Measurements from ENCODE around the gene AKAP6.

AKAP6 gene

DNA sequence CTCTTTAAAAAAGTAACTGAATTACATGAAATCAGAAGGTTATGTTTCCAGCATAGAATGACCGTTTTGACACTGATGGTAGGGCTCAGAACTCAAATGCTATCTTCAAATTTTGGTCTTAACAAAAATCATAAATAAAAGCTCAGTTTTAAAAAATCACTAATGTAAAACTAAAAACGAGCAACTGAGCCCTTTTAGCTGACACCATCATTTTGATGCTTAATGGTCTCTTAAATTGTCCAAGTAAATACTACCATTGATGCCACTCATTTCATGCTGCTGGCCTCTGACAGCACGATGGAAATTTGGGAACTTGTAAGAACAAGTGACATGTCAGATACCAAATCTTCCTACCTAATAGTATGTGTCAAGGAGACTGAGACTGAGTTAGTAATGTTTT, 205.0 kb downstream of the AKAP6 start:
- DNase-seq (ENCODE audit: low spot score): no peak

GRCh38 chr14:32536175-32536574, 207.1 kb downstream of the AKAP6 start:
- no peak for DNase-seq (ENCODE audit: low spot score)

DNA sequence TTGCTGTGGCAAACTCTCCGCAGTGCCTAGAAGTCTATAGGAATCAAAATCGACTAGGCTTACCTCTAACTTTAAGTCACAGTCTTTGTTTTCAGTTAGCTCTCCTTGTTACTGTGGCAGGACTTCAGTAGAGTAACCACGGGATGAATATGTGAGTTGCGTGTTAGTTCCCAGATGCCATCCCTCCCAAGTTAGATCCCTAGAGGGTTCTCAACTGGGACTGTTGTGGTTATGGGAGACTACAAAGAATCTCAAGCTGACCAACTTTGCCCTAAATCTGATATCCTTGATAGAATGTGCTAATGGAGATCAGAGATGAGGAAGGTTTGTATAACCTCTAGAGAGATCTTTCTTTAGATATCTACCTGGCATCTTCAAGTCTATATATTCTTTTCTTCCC, 208.1 kb downstream of the AKAP6 start:
- no peak for DNase-seq (ENCODE audit: low spot score)

GRCh38 chr14:32542507-32542906, 213.4 kb downstream of the AKAP6 start:
- DNase-seq (ENCODE audit: low spot score): no peak

- DNase-seq (ENCODE audit: low spot score): no peak
Measured at GRCh38 chr14:32545095-32545494, 216.0 kb downstream of the AKAP6 start.

DNA sequence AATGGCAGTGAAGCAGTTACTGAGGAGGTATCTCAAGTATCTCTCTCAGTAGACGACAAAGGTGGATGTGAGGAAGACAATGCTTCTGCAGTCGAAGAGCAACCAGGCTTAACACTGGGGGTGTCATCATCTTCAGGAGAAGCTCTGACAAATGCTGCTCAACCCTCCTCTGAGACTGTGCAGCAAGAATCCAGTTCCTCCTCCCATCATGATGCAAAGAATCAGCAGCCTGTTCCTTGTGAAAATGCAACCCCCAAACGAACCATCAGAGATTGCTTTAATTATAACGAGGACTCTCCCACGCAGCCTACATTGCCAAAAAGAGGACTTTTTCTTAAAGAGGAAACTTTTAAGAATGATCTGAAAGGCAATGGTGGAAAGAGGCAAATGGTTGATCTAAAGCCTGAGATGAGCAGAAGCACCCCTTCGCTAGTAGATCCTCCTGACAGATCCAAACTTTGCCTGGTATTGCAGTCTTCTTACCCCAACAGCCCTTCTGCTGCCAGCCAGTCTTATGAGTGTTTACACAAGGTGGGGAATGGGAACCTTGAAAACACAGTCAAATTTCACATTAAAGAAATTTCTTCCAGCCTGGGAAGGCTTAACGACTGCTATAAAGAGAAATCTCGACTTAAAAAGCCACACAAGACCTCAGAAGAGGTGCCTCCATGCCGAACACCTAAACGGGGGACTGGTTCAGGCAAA, 216.6 kb downstream of the AKAP6 start:
- no peak for DNase-seq (ENCODE audit: low spot score)

- no peak for DNase-seq (ENCODE audit: low spot score)
Measured at GRCh38 chr14:32546246-32546645, 217.1 kb downstream of the AKAP6 start.

- DNase-seq (ENCODE audit: low spot score): no peak
Measured at GRCh38 chr14:32552766-32553165, 223.7 kb downstream of the AKAP6 start.

DNA sequence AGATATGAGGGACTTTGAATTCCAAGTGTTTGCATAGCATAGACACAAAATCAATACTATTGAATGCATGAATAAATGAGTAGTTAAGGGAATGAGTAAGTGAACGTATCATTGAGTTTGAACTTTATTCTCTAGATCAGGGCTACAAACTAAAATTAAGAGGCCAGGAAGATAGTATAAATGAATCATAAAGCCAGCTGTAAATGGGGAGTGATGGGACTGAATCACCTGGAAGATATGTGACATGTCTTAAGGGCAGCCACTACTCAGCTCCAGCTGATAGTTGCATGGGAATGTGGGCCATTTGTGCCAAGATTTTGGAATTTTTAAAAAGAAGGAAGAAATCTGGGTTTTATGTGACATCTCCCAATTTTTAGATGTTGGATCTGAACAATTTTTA, 229.9 kb downstream of the AKAP6 start:
- DNase-seq (ENCODE audit: low spot score): no peak

GRCh38 chr14:32559590-32559989, 230.5 kb downstream of the AKAP6 start:
- DNase-seq (ENCODE audit: low spot score): no peak

DNA sequence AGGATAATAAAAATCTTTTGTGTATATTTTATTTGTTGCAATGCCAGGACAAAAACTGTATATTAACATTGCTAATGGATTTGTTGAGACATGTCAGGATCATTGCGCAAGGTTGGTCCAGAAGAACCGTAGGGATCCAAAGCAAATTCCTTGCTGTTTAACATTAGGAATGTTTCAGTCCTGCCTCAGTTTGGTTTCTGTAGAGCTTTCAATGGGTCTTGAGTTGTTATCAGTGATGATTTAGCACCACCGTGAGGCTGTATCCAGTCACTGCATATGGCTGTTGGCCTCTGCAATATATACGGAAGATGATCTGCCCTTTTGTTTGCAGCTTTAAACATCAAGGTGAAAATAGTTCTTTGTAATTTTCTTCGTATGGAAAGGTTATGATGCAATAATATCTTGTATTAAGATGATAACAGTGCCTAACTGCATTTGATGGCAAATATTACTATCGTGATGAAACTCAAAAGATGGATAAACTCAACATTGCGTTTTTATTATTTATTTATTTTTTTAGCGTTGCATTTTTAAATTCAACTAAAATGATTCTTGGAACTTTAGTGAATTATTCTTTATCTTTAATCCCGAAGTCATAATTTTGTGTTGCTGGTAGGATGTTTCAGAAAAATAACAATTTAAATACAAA, 231.2 kb downstream of the AKAP6 start:
- peak; percentile 79 for DNase-seq (ENCODE audit: low spot score)

GRCh38 chr14:32561520-32561919, 232.4 kb downstream of the AKAP6 start:
- no peak for DNase-seq (ENCODE audit: low spot score)

DNA sequence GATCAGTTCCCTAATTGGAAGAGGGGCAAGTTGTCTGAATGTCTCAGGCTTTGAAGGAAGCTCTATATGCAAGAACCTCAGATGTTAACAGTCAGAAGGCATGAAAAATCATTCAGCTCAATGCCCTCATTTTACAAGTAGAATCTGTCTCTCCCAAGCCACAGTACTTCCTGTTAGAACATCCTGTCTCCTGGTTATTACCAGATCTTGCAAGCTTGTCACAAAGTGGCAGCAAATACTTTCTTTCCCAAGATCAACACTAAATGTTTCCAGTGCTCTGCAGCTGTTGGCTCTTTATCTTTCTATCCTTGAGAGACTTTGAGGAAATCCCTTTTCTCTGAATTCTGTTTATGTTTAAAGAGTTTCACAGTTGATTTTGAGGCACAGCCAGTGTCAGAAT, 235.5 kb downstream of the AKAP6 start:
- no peak for DNase-seq (ENCODE audit: low spot score)

- DNase-seq (ENCODE audit: low spot score): peak; percentile 46
Measured at GRCh38 chr14:32565256-32565655, 236.2 kb downstream of the AKAP6 start.

DNA sequence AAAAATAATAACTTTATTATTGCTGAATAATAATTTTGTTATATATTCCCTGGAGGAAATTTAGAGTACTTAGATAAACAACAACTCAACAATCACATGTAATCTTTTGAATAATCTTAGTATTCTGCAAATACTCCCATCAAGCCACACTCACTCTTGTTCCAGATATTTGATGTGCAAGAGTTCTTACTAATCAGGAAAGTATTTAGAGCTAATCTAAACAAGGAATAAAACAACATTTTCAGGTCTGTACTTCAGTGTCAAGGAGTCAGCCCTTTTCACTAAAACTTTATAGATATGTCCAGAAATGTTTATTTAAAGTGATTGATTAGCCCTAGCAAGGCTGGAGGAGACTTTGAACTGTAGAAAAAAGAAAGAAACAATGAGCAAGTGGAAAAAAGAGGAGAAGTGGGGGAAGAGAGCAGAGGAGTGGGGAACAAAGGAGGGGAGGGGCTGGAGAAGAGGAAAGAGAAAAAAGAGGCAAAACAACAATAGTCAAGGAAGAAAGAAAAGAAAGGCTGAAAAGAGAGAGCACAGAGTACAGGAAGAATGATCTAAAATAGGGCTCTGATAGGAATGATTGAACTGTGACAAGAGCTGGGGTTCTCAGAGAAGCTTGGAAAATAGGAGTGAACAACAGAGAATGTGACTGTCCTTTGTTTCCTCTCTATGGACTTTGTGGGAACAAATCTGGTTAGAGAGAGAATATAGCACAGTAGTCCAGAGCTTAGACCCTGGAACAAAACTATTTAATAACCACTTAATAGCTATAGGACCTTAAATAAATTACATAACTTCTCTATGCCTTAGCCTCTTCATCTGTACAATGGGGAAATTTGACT, 238.7 kb downstream of the AKAP6 start:
- no peak for DNase-seq (ENCODE audit: low spot score)

DNA sequence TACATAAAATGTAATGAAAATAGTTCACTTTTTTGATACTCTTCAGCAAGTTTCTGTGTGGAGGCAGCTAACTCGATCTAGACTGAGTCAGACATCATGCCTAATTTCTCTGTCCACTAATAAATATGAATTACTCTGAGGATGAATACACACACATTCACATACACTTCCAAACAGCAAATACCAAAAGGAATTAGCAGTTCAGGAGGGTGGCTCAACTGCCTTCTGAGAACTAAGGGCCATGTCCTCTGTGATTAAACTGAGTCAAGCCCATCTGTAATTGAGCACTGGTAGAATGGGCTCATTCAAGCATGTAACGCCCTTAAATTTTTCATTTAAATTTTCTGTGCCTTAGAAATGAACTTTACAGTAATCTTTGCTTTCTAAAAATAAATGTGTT, 242.5 kb downstream of the AKAP6 start:
- no peak for DNase-seq (ENCODE audit: low spot score)

DNA sequence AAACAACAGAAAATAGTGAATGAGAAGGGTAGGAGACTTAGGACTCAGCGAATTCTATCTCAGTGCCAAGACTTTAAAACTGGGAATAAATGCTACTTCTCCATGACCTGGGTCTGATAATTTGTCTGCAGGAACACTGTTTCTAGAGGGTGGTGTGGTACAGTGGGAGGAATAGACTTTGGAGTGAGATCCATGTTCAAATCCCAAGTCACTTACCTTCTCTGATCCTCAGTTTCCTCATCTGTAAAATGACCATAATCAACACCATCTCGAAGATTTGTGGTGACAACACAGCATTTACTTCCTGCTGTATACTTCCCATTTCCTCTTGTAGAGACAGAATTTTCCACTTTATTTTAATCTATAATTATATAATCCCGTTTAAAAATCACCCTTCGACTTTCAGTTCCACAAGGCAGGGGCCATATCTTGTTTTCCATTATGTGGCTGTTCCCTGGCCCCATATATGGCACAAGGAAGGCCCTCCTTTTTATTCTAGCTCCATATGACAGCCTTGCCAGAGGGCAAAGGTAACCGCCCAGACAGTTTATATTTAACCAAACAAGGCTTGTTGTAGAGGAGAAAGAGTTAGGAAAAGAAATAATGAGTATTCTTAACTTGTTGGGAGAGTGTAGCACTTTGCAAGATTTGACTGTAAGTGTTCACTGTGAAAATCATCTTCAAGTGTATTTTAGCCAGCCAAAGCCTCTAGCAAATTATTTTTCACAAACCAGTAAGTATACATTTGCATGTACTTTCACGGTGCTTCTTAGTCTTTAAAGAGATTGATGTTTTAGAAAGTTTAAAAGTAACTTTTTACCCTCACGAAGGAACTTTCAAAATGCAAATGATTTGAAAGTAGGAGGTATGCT, 243.1 kb downstream of the AKAP6 start:
- DNase-seq (ENCODE audit: low spot score): no peak

GRCh38 chr14:32572867-32573150, 243.7 kb downstream of the AKAP6 start:
- DNase-seq (ENCODE audit: low spot score): no peak

DNA sequence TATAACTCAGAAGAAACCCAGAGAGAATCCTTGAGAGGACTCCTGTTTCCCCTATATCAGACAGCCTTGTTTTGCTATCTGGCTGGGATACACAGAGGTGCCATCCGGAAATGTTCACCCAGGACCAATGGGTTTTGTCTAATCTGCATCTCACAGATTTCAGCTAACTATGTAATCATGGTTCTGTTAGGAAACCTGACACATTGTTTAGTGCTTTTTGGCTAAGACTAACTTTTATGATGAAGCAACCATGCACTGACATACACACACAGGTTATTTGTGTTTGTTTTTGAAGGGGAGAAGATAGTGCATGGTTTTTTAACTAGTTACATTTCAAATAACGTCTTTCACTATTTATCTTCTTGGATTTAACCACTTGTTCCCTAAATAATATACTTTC, 245.2 kb downstream of the AKAP6 start:
- DNase-seq (ENCODE audit: low spot score): no peak

GRCh38 chr14:32576088-32576795, 247.1 kb downstream of the AKAP6 start:
- peak; percentile 78 for DNase-seq (ENCODE audit: low spot score)

GRCh38 chr14:32576977-32577376, 247.9 kb downstream of the AKAP6 start:
- DNase-seq (ENCODE audit: low spot score): no peak

GRCh38 chr14:32578181-32578580, 249.1 kb downstream of the AKAP6 start:
- no peak for DNase-seq (ENCODE audit: low spot score)

All from cerebellar cortex (tissue), 1 donor.